Colonic mucosa (tissue), 4 donors: ENCODE measurements around the gene BLOC1S6. TPM values are rescaled to one million over a fixed set of nuclear protein-coding genes. Genes with fewer than 3 reads are reported as not detected.

Experiments
- DNase-seq: peaks from one replicate; pipeline ENCODE4 v3.0.0-alpha.2; 2020
- H3K27ac ChIP-seq: fragments of 200-600 bp; one replicate; pipeline ENCODE4 v1.8.0; 2021
- H3K27me3 ChIP-seq: fragments of 200-600 bp; one replicate; pipeline ENCODE4 v1.8.0; 2021
- H3K36me3 ChIP-seq: fragments of 200-600 bp; one replicate; pipeline ENCODE4 v1.8.0; 2021
- H3K4me1 ChIP-seq: fragments of 200-600 bp; one replicate; pipeline ENCODE4 v1.8.0; 2021; ENCODE audit warnings: mild to moderate bottlenecking
- H3K4me3 ChIP-seq: fragments of 200-600 bp; one replicate; pipeline ENCODE4 v1.8.0; 2021
- H3K9ac ChIP-seq, 2 donors: one replicate each; pipeline ENCODE4 v1.7.0; 2013; ENCODE audit warnings: control low read depth in 2 of 2, low read depth in 2 of 2, low read length in 2 of 2
- H3K9me3 ChIP-seq: fragments of 200-600 bp; one replicate; pipeline ENCODE4 v1.8.0; 2021
- CTCF ChIP-seq: fragments of 200-600 bp; IDR thresholded peaks from one replicate; pipeline ENCODE4 v1.8.0; 2022; ENCODE audit warnings: antibody characterized with exemption, mild to moderate bottlenecking
- intact Hi-C: fragments of 100-400 bp; cut with DNase I; formaldehyde crosslinking; loops from one replicate; pipeline ENCODE4 v1.14.1; 2022
- total RNA-seq, 2 donors: library from RNA; stranded (reverse); fragmentation: NEBNext Ultra II Directional in 1 of 2; extraction: Animal tissue kit (Norgen Biotek cat#: 25700) in 1 of 2; gene quantifications; one replicate each; pipeline ENCODE4 v1.2.1, GENCODE V29; 2021
- donor health status: healthy.
- donor health status: DM: no; HTN: no; CAD: no.
- donor health status: DM: no; HTN: no; CAD: no.

The BLOC1S6 gene
- total RNA-seq, 2 donors from 2014 or later, result 28.3 to 31.9 TPM

- Histone ChIP-seq H3K9ac (no peak overlapping the region), H3K27me3 (no peaks in the 10 kb centered on the region), H3K36me3 (no peaks in the 10 kb centered on the region), H3K27ac (no peak overlapping the region), H3K4me1 (peaks cover 16% of the 10 kb centered on the region), H3K4me3 (no peak overlapping the region), H3K9me3 (no peaks in the 10 kb centered on the region)
- no peak for DNase-seq
- intact Hi-C loops, result loop anchor here (10.0 kb wide), 1 partner anchor 64 kb away; the partner anchor contains the start of gene SLC30A4
- no peak for TF ChIP-seq CTCF
Measured at GRCh38 chr15:45589256-45589655, 2.1 kb downstream of the BLOC1S6 start.

- TF ChIP-seq CTCF, result no peak
- Histone ChIP-seq H3K27ac (no peak overlapping the region), H3K4me1 (no peaks in the 10 kb centered on the region), H3K36me3 (no peaks in the 10 kb centered on the region), H3K4me3 (no peak overlapping the region), H3K9ac (no peak overlapping the region), H3K27me3 (no peaks in the 10 kb centered on the region), H3K9me3 (no peaks in the 10 kb centered on the region)
- DNase-seq, result no peak
- intact Hi-C loops, result no loop called here
Measured at GRCh38 chr15:45594319-45594718, 7.1 kb downstream of the BLOC1S6 start.

GRCh38 chr15:45594835-45595530, 7.8 kb downstream of the BLOC1S6 start:
- TF ChIP-seq CTCF, result no peak
- no peak overlapping the region for H3K9ac ChIP-seq
- intact Hi-C loops, result no loop called here
- H3K4me1 ChIP-seq, result no peaks in the 10 kb centered on the region
- no peaks in the 10 kb centered on the region for H3K36me3 ChIP-seq
- no peak overlapping the region for H3K4me3 ChIP-seq
- H3K27ac ChIP-seq, result no peak overlapping the region
- H3K9me3 ChIP-seq, result no peaks in the 10 kb centered on the region
- H3K27me3 ChIP-seq, result no peaks in the 10 kb centered on the region
- DNase-seq, result no peak

GRCh38 chr15:45603881-45604280, 16.7 kb downstream of the BLOC1S6 start:
- intact Hi-C loops, result no loop called here
- no peak for DNase-seq
- no peaks in the 10 kb centered on the region for H3K36me3 ChIP-seq

GRCh38 chr15:45604326-45604725, 17.1 kb downstream of the BLOC1S6 start:
- intact Hi-C loops, result no loop called here
- Histone ChIP-seq H3K27me3 (no peaks in the 10 kb centered on the region), H3K4me1 (no peaks in the 10 kb centered on the region), H3K36me3 (no peaks in the 10 kb centered on the region), H3K9ac (no peak overlapping the region), H3K4me3 (no peak overlapping the region), H3K27ac (no peak overlapping the region), H3K9me3 (no peaks in the 10 kb centered on the region)
- no peak for TF ChIP-seq CTCF
- DNase-seq, result no peak

More at GRCh38 chr15:45603881-45604280, 16.7 kb downstream of the BLOC1S6 start:
- Histone ChIP-seq H3K4me1 (no peaks in the 10 kb centered on the region), H3K27me3 (no peaks in the 10 kb centered on the region), H3K9me3 (no peaks in the 10 kb centered on the region), H3K27ac (no peak overlapping the region), H3K9ac (no peak overlapping the region), H3K4me3 (no peak overlapping the region)
- TF ChIP-seq CTCF, result no peak
